GM23338 (cell line): ENCODE results near the gene OGN. TPM values are rescaled to one million over a fixed set of nuclear protein-coding genes. Genes with fewer than 3 reads are reported as not detected.

Experiments used
- ATAC-seq: fragments of 200-7000 bp; cut with Tn5 transposase; 3 replicates; pipeline ENCODE4 v1.9.1; 2020
- DNase-seq: peaks from one replicate; pipeline ENCODE4 v3.0.0-alpha.2; 2015; ENCODE audit warnings: low spot score
- H2AFZ ChIP-seq: fragments of 200-600 bp; sonication (generic); 2 replicates; pipeline ENCODE4 v1.8.0; 2016; ENCODE audit warnings: antibody characterized with exemption, mild to moderate bottlenecking, moderate library complexity
- H3F3A ChIP-seq: fragments of 200-600 bp; sonication (generic); replicated peaks from 2 replicates; pipeline ENCODE4 v1.8.0; 2017; ENCODE audit warnings: antibody characterized with exemption, mixed run types, low read depth
- H3K27ac ChIP-seq: fragments of 200-600 bp; sonication (generic); 2 replicates; pipeline ENCODE4 v1.6.1; 2016; ENCODE audit warnings: low read depth
- H3K27me3 ChIP-seq: fragments of 200-600 bp; sonication (generic); 2 replicates; pipeline ENCODE4 v1.8.0; 2016; ENCODE audit warnings: mild to moderate bottlenecking, mixed run types, moderate library complexity; ENCODE audit not compliant: insufficient read depth
- H3K36me3 ChIP-seq: fragments of 200-600 bp; sonication (generic); 2 replicates; pipeline ENCODE4 v1.8.0; 2016; ENCODE audit warnings: mild to moderate bottlenecking; ENCODE audit not compliant: insufficient read depth
- H3K4me1 ChIP-seq: fragments of 200-600 bp; sonication (generic); 2 replicates; pipeline ENCODE4 v1.8.0; 2016; ENCODE audit warnings: mild to moderate bottlenecking, moderate library complexity; ENCODE audit not compliant: insufficient read depth
- H3K4me2 ChIP-seq: fragments of 200-600 bp; sonication (generic); 2 replicates; pipeline ENCODE4 v1.7.1; 2017; ENCODE audit warnings: mixed run types
- H3K4me3 ChIP-seq: fragments of 200-600 bp; sonication (generic); 2 replicates; pipeline ENCODE4 v1.6.1; 2016; ENCODE audit warnings: mixed run types
- H3K79me2 ChIP-seq: fragments of 200-600 bp; sonication (generic); replicated peaks from 2 replicates; pipeline ENCODE4 v1.8.0; 2017; ENCODE audit warnings: mild to moderate bottlenecking; ENCODE audit not compliant: insufficient read depth
- H3K9me2 ChIP-seq: fragments of 200-600 bp; sonication (generic); 2 replicates; pipeline ENCODE4 v1.8.0; 2017; ENCODE audit not compliant: insufficient read depth
- H4K20me1 ChIP-seq: fragments of 200-600 bp; sonication (generic); replicated peaks from 2 replicates; pipeline ENCODE4 v1.8.0; 2017; ENCODE audit warnings: mild to moderate bottlenecking; ENCODE audit not compliant: insufficient read depth
- H3K27ac Mint-ChIP-seq: 2 replicates; pipeline ENCODE4 v1.8.0; 2020; ENCODE audit warnings: inconsistent platforms, mild to moderate bottlenecking, moderate library complexity, mixed read lengths
- H3K27me3 Mint-ChIP-seq: 3 replicates; pipeline ENCODE4 v1.8.0; 2022; ENCODE audit warnings: low read depth, mild to moderate bottlenecking, moderate library complexity, mixed read lengths, inconsistent platforms; ENCODE audit not compliant: insufficient read depth, poor library complexity
- H3K36me3 Mint-ChIP-seq: 3 replicates; pipeline ENCODE4 v1.8.0; 2021; ENCODE audit warnings: low read depth, mild to moderate bottlenecking, inconsistent platforms, moderate library complexity, mixed read lengths
- H3K4me1 Mint-ChIP-seq: 3 replicates; pipeline ENCODE4 v1.8.0; 2020; ENCODE audit warnings: mild to moderate bottlenecking, inconsistent platforms, mixed read lengths
- H3K4me3 Mint-ChIP-seq: 3 replicates; pipeline ENCODE4 v1.8.0; 2021; ENCODE audit warnings: moderate library complexity, mild to moderate bottlenecking, inconsistent platforms, mixed read lengths
- H3K9me3 Mint-ChIP-seq: 3 replicates; pipeline ENCODE4 v1.8.0; 2020; ENCODE audit warnings: moderate library complexity, mild to moderate bottlenecking, inconsistent platforms, mixed read lengths
- CREB1 ChIP-seq: fragments of 250-450 bp; sonication (Bioruptor Pico); IDR thresholded peaks from 2 replicates; pipeline ENCODE4 v1.5.0; 2020; ENCODE audit warnings: low read depth, mild to moderate bottlenecking, moderate library complexity
- CTCF ChIP-seq, 2 experiments: fragments of 200-600 bp in 1 of 2; sonication (generic) in 1 of 2; conservative IDR thresholded peaks; 2 replicates each; pipeline versions ENCODE4 v1.5.1 to v1.6.1; 2016 to 2017; ENCODE audit warnings: antibody characterized with exemption in 2 of 2, low read depth in 2 of 2, mild to moderate bottlenecking in 2 of 2, moderate library complexity in 1 of 2
- EZH2 ChIP-seq: fragments of 200-600 bp; sonication (generic); IDR thresholded peaks from one replicate; pipeline ENCODE4 v1.8.0; 2017; ENCODE audit warnings: antibody characterized with exemption, mild to moderate bottlenecking, low read depth; ENCODE audit not compliant: unreplicated experiment
- EZH2phosphoT487 ChIP-seq: fragments of 200-600 bp; sonication (generic); IDR thresholded peaks from one replicate; pipeline ENCODE4 v1.8.1; 2018; ENCODE audit warnings: antibody characterized with exemption; ENCODE audit not compliant: unreplicated experiment
- JUNB ChIP-seq: IDR thresholded peaks from one replicate; pipeline ENCODE4 v1.6.1; 2016; ENCODE audit warnings: antibody characterized with exemption; ENCODE audit not compliant: unreplicated experiment
- NANOG ChIP-seq: IDR thresholded peaks from 2 replicates; pipeline ENCODE4 v1.6.1; 2016; ENCODE audit warnings: antibody characterized with exemption, borderline replicate concordance
- POLR2AphosphoS5 ChIP-seq: IDR thresholded peaks from 2 replicates; pipeline ENCODE4 v1.6.1; 2016; ENCODE audit warnings: antibody characterized with exemption, low read depth
- STAT1 ChIP-seq: IDR thresholded peaks from one replicate; pipeline ENCODE4 v1.6.1; 2016; ENCODE audit warnings: antibody characterized with exemption; ENCODE audit not compliant: unreplicated experiment
- ZNF114 ChIP-seq: fragments of 250-450 bp; sonication (Bioruptor Pico); IDR thresholded peaks from 2 replicates; pipeline ENCODE4 v1.5.0; 2020; ENCODE audit warnings: mild to moderate bottlenecking, moderate library complexity
- polyA plus RNA-seq: library from polyadenylated mRNA; unstranded; fragments of >200 nt; fragmentation: Nextera tagmentation; extraction: Ambion mirVana; gene quantifications from 2 replicates; pipeline ENCODE4 v1.2.1, GENCODE V29; 2016
- total RNA-seq: library from RNA; depleted of rRNA; stranded (reverse); fragments of >200 nt; shearing (Covaris generic); gene quantifications from 2 replicates; pipeline ENCODE4 v1.2.3, GENCODE V29; 2014
- TF ChIP-seq, protein P1 (sequence below): fragments of 250-450 bp; sonication (Bioruptor Pico); IDR thresholded peaks from 2 replicates; pipeline ENCODE4 v1.5.0; 2020; ENCODE audit warnings: mild to moderate bottlenecking, moderate library complexity
- TF ChIP-seq, protein P2 (sequence below): IDR thresholded peaks from 2 replicates; pipeline ENCODE4 v1.6.1; 2016; ENCODE audit warnings: antibody characterized with exemption

Gene OGN
- total and polyA plus RNA-seq, 2 experiments from 2014 or later: 2.5 TPM; not detected in 1

GRCh38 chr9:92405818-92406217, 1.4 kb upstream of the OGN start:
- Histone ChIP-seq H3K9me2 (no peaks in the 10 kb centered on the region), H2AFZ (no peak overlapping the region), H3K4me3 (no peak overlapping the region), H3F3A (no peaks in the 10 kb centered on the region), H3K4me2 (no peak overlapping the region), H4K20me1 (no peaks in the 10 kb centered on the region), H3K4me1 (no peaks in the 10 kb centered on the region), H3K79me2 (no peaks in the 10 kb centered on the region), H3K36me3 (no peaks in the 10 kb centered on the region), H3K27me3 (no peaks in the 10 kb centered on the region), H3K27ac (no peak overlapping the region)
- ATAC-seq (peak; percentile 46; the same call in 2 of the 3 replicates), DNase-seq (no peak)
- Mint-ChIP-seq H3K36me3 (no peaks in the 10 kb centered on the region), H3K4me3 (no peak overlapping the region), H3K27ac (no peak overlapping the region), H3K4me1 (no peaks in the 10 kb centered on the region), H3K9me3 (no peaks in the 10 kb centered on the region), H3K27me3 (no peaks in the 10 kb centered on the region)
- TF ChIP-seq, protein P1, sequence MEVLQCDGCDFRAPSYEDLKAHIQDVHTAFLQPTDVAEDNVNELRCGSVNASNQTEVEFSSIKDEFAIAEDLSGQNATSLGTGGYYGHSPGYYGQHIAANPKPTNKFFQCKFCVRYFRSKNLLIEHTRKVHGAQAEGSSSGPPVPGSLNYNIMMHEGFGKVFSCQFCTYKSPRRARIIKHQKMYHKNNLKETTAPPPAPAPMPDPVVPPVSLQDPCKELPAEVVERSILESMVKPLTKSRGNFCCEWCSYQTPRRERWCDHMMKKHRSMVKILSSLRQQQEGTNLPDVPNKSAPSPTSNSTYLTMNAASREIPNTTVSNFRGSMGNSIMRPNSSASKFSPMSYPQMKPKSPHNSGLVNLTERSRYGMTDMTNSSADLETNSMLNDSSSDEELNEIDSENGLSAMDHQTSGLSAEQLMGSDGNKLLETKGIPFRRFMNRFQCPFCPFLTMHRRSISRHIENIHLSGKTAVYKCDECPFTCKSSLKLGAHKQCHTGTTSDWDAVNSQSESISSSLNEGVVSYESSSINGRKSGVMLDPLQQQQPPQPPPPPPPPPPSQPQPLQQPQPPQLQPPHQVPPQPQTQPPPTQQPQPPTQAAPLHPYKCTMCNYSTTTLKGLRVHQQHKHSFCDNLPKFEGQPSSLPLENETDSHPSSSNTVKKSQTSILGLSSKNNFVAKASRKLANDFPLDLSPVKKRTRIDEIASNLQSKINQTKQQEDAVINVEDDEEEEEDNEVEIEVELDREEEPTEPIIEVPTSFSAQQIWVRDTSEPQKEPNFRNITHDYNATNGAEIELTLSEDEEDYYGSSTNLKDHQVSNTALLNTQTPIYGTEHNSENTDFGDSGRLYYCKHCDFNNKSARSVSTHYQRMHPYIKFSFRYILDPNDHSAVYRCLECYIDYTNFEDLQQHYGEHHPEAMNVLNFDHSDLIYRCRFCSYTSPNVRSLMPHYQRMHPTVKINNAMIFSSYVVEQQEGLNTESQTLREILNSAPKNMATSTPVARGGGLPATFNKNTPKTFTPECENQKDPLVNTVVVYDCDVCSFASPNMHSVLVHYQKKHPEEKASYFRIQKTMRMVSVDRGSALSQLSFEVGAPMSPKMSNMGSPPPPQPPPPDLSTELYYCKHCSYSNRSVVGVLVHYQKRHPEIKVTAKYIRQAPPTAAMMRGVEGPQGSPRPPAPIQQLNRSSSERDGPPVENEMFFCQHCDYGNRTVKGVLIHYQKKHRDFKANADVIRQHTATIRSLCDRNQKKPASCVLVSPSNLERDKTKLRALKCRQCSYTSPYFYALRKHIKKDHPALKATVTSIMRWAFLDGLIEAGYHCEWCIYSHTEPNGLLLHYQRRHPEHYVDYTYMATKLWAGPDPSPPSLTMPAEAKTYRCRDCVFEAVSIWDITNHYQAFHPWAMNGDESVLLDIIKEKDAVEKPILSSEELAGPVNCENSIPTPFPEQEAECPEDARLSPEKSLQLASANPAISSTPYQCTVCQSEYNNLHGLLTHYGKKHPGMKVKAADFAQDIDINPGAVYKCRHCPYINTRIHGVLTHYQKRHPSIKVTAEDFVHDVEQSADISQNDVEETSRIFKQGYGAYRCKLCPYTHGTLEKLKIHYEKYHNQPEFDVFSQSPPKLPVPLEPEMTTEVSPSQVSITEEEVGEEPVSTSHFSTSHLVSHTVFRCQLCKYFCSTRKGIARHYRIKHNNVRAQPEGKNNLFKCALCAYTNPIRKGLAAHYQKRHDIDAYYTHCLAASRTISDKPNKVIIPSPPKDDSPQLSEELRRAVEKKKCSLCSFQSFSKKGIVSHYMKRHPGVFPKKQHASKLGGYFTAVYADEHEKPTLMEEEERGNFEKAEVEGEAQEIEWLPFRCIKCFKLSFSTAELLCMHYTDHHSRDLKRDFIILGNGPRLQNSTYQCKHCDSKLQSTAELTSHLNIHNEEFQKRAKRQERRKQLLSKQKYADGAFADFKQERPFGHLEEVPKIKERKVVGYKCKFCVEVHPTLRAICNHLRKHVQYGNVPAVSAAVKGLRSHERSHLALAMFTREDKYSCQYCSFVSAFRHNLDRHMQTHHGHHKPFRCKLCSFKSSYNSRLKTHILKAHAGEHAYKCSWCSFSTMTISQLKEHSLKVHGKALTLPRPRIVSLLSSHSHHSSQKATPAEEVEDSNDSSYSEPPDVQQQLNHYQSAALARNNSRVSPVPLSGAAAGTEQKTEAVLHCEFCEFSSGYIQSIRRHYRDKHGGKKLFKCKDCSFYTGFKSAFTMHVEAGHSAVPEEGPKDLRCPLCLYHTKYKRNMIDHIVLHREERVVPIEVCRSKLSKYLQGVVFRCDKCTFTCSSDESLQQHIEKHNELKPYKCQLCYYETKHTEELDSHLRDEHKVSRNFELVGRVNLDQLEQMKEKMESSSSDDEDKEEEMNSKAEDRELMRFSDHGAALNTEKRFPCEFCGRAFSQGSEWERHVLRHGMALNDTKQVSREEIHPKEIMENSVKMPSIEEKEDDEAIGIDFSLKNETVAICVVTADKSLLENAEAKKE (CRISPR knock-in tag): no peak
- TF ChIP-seq CREB1 (CRISPR knock-in tag): no peak
- TF ChIP-seq POLR2AphosphoS5: no peak
- TF ChIP-seq CTCF (conservative IDR thresholded peaks at IDR 0.05; ENCODE audit: low read depth in 2 of 2): no peak
- TF ChIP-seq STAT1: no peak
- TF ChIP-seq EZH2: no peak
- TF ChIP-seq ZNF114: no peak
- no peak for TF ChIP-seq EZH2phosphoT487
- no peak for TF ChIP-seq NANOG
- no peak for TF ChIP-seq JUNB
- TF ChIP-seq, protein P2, sequence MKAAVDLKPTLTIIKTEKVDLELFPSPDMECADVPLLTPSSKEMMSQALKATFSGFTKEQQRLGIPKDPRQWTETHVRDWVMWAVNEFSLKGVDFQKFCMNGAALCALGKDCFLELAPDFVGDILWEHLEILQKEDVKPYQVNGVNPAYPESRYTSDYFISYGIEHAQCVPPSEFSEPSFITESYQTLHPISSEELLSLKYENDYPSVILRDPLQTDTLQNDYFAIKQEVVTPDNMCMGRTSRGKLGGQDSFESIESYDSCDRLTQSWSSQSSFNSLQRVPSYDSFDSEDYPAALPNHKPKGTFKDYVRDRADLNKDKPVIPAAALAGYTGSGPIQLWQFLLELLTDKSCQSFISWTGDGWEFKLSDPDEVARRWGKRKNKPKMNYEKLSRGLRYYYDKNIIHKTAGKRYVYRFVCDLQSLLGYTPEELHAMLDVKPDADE: no peak
